ENCODE measurements around the gene PCDHGA7. TPM values are rescaled to one million over a fixed set of nuclear protein-coding genes. Genes with fewer than 3 reads are reported as not detected.
A peak's percentile ranks its signal among the peaks of the same experiment; 100 is the strongest.
"Not testable (repeated sequence)": the region's sequence is repeated elsewhere in the genome, so short reads cannot be mapped to it uniquely, and the experiment has no call there.

PCDHGA7 gene
- total RNA-seq, 1 experiment from 2014 or later: 1.6 TPM

GRCh38 chr5:141345327-141345726 lies 37.2 kb upstream of the PCDHGA7 start:
- Mint-ChIP-seq H3K27me3 (ENCODE audit: low read depth) (no peaks in the 10 kb centered on the region), H3K9me3 (peaks cover 47% of the 10 kb centered on the region), H3K27ac (no peak overlapping the region), H3K4me1 (peaks cover 4% of the 10 kb centered on the region), H3K4me3 (no peak overlapping the region), H3K36me3 (peaks cover 45% of the 10 kb centered on the region)
- ChIA-PET CTCF (interaction anchor here (0.7 to 4.0 kb wide), 5 partner anchors 68 to 163 kb away, joined by 4 to 22 read pairs (median 4); partner anchors contain the start of genes PCDHB10, PCDHB14, PCDHB15 and PCDHGA10), POLR2A (no interaction called here)
- TF ChIP-seq, protein P1, sequence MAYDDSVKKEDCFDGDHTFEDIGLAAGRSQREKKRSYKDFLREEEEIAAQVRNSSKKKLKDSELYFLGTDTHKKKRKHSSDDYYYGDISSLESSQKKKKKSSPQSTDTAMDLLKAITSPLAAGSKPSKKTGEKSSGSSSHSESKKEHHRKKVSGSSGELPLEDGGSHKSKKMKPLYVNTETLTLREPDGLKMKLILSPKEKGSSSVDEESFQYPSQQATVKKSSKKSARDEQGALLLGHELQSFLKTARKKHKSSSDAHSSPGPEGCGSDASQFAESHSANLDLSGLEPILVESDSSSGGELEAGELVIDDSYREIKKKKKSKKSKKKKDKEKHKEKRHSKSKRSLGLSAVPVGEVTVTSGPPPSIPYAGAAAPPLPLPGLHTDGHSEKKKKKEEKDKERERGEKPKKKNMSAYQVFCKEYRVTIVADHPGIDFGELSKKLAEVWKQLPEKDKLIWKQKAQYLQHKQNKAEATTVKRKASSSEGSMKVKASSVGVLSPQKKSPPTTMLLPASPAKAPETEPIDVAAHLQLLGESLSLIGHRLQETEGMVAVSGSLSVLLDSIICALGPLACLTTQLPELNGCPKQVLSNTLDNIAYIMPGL (CRISPR knock-in tag; IDR thresholded peaks at IDR 0.05): no peak
- TF ChIP-seq ZNF396 (CRISPR knock-in tag; IDR thresholded peaks at IDR 0.05; ENCODE audit: borderline replicate concordance) (no peak), PRRX2 (CRISPR knock-in tag; IDR thresholded peaks at IDR 0.05) (no peak), IRF2 (CRISPR knock-in tag; IDR thresholded peaks at IDR 0.05; ENCODE audit: borderline replicate concordance, low read depth) (no peak), GABPB1 (CRISPR knock-in tag; IDR thresholded peaks at IDR 0.05) (no peak), E2F1 (CRISPR knock-in tag; IDR thresholded peaks at IDR 0.05) (no peak), JUN (CRISPR knock-in tag; IDR thresholded peaks at IDR 0.05) (no peak), ZNF423 (CRISPR knock-in tag; IDR thresholded peaks at IDR 0.05) (no peak), USF1 (CRISPR knock-in tag; IDR thresholded peaks at IDR 0.05) (no peak), FOXJ3 (CRISPR knock-in tag; IDR thresholded peaks at IDR 0.05; ENCODE audit: borderline replicate concordance) (no peak), KAT7 (CRISPR knock-in tag; IDR thresholded peaks at IDR 0.05; ENCODE audit: borderline replicate concordance) (no peak), ZBTB43 (CRISPR knock-in tag; IDR thresholded peaks at IDR 0.05) (no peak), TEAD1 (CRISPR knock-in tag; IDR thresholded peaks at IDR 0.05) (no peak), CTCF (IDR thresholded peaks at IDR 0.05) (no peak), FOXP1 (CRISPR knock-in tag; IDR thresholded peaks at IDR 0.05; ENCODE audit: borderline replicate concordance) (no peak)
- ATAC-seq: peak; percentile 25; the same call in 1 of the 2 replicates
- DNase-seq (ENCODE audit: low spot score): no peak

- H3K4me3 Mint-ChIP-seq; POLR2A ChIA-PET; H3K4me1 Mint-ChIP-seq; ATAC-seq; H3K27me3 Mint-ChIP-seq (ENCODE audit: low read depth); DNase-seq (ENCODE audit: low spot score); H3K27ac Mint-ChIP-seq: not testable (repeated sequence)
- CTCF ChIA-PET: interaction anchor here (0.7 to 4.0 kb wide), 3 partner anchors 67 to 123 kb away, joined by 4 to 22 read pairs (median 8); partner anchors contain the start of genes PCDHB14, PCDHB15 and PCDHGA10
- H3K36me3 Mint-ChIP-seq: peaks cover 48% of the 10 kb centered on the region
- H3K9me3 Mint-ChIP-seq: peaks cover 49% of the 10 kb centered on the region
These were observed 36.5 kb upstream of the PCDHGA7 start for GRCh38 chr5:141346017-141346416.

Measured in WTC11 (cell line).